ENCODE results near the gene GYPC. TPM values are rescaled to one million over a fixed set of nuclear protein-coding genes. Genes with fewer than 3 reads are reported as not detected.

The GYPC gene
- total and polyA plus RNA-seq, 2 experiments from 2014 or later: 42.6 to 45.8 TPM

DNA sequence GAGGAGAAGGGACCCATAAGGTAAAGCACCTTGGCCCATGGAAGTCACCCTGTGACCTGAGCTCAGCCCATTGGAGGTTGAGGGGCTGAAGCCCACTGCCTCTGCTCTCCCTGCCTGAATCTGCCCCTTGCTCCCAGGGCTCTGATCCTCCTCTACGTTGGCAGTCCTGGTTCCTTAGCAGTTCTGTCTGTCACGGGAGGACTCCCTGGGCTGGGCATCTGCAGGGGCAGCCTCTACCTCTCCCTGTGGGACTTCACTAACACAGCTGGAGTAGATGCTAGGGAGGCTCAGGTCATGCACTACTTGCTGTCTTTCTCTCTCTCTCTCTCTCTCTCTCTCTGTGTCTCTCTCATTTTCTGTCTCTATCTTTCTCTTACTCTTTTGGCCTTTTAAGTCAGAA lies 8.7 kb downstream of the GYPC start:
- Histone ChIP-seq H4K20me1 (ENCODE audit: insufficient read depth) (no peaks in the 10 kb centered on the region), H3K27ac (no peak overlapping the region), H3K4me2 (ENCODE audit: unreplicated experiment) (no peak overlapping the region), H2AFZ (no peak overlapping the region), H3F3A (ENCODE audit: insufficient read depth) (no peaks in the 10 kb centered on the region), H3K4me3 (no peak overlapping the region), H3K4me1 (ENCODE audit: insufficient read depth) (no peaks in the 10 kb centered on the region), H3K27me3 (replicated peaks; ENCODE audit: insufficient read depth) (no peaks in the 10 kb centered on the region), H3K36me3 (ENCODE audit: low read depth) (no peaks in the 10 kb centered on the region), H3K9ac (no peak overlapping the region), H3K79me2 (ENCODE audit: insufficient read depth) (peaks cover 10% of the 10 kb centered on the region; the same call in 1 of the 2 replicates), H3K9me3 (ENCODE audit: low read depth) (no peaks in the 10 kb centered on the region), H3K9me2 (ENCODE audit: insufficient read depth) (no peaks in the 10 kb centered on the region)
- TF ChIP-seq EZH2phosphoT487 (IDR thresholded peaks at IDR 0.05; ENCODE audit: insufficient read depth, low read depth) (no peak), EZH2 (IDR thresholded peaks at IDR 0.05; ENCODE audit: insufficient read depth, poor library complexity, severe bottlenecking) (no peak)
- in situ Hi-C loops (cut with MboI): no loop called here
- WGBS, 2 experiments (ENCODE audit: low coverage in 1 of 2, low lambda C conversion rate in 2 of 2, missing lambda C conversion rate in 2 of 2): 92% methylated on average over 2 of the region's 2 CpGs
- DNase-seq: no peak

DNA sequence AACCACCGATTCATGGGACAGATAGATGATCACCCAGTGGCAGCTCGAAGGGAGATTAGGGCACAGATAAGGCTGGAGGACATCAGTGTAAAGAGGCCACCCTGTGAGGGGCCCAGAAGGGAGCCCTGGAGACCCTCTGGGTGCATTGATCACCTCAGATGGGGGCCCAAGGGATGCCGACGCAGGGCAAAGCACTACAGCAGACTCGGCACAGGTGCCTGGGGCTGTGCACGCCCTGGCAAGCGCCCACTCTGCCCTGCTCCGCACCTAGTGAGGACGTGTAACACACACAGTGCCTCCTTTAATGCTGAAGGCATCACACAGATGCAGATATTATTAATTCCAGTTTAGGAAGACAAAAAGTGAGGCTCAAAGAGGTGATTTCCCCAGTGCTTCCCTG lies 9.5 kb downstream of the GYPC start:
- no peak for DNase-seq
- no peaks in the 10 kb centered on the region for H4K20me1 ChIP-seq (ENCODE audit: insufficient read depth)
- H3K9me2 ChIP-seq (ENCODE audit: insufficient read depth): no peaks in the 10 kb centered on the region
- H3K9me3 ChIP-seq (ENCODE audit: low read depth): no peaks in the 10 kb centered on the region
- in situ Hi-C loops (cut with MboI): no loop called here
- no peaks in the 10 kb centered on the region for H3K36me3 ChIP-seq (ENCODE audit: low read depth)
- H3F3A ChIP-seq (ENCODE audit: insufficient read depth): no peaks in the 10 kb centered on the region
- TF ChIP-seq EZH2 (IDR thresholded peaks at IDR 0.05; ENCODE audit: insufficient read depth, poor library complexity, severe bottlenecking) (no peak), EZH2phosphoT487 (IDR thresholded peaks at IDR 0.05; ENCODE audit: insufficient read depth, low read depth) (no peak)
- H3K27ac ChIP-seq: no peak overlapping the region
- H3K4me2 ChIP-seq (ENCODE audit: unreplicated experiment): no peak overlapping the region
- H3K9ac ChIP-seq: no peak overlapping the region
- WGBS, 2 experiments (ENCODE audit: low coverage in 1 of 2, low lambda C conversion rate in 2 of 2, missing lambda C conversion rate in 2 of 2): 88 to 90% methylated on average over 9 of the region's 9 CpGs
- H3K4me3 ChIP-seq: no peak overlapping the region
- no peaks in the 10 kb centered on the region for H3K4me1 ChIP-seq (ENCODE audit: insufficient read depth)
- H3K27me3 ChIP-seq (replicated peaks; ENCODE audit: insufficient read depth): no peaks in the 10 kb centered on the region
- H3K79me2 ChIP-seq (ENCODE audit: insufficient read depth): peaks cover 2% of the 10 kb centered on the region; the same call in 1 of the 2 replicates
- H2AFZ ChIP-seq: no peak overlapping the region

DNA sequence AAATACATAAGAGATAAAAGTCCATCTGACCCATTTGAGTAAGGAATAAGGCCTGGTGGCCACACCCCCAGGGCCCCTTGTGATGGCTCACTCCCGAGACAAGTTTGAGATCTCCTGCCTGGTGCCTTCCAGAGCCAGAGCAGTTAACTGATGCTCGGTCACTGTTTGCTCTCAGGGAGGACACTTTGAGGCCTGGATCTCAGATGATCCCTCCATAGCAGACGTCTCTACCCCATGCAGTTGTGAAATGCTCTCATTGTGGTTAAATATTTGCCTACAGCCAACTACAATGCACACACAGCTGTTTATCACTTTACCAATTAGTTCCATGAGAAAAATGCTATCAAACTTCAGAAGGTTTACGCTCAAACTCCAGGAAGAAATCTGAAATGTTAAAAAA lies 12.3 kb downstream of the GYPC start:
- in situ Hi-C loops (cut with MboI): no loop called here
- Histone ChIP-seq H3K9me3 (ENCODE audit: low read depth) (no peaks in the 10 kb centered on the region), H3K9me2 (ENCODE audit: insufficient read depth) (no peaks in the 10 kb centered on the region), H3K36me3 (ENCODE audit: low read depth) (no peaks in the 10 kb centered on the region), H3K4me2 (ENCODE audit: unreplicated experiment) (no peak overlapping the region), H3K27me3 (replicated peaks; ENCODE audit: insufficient read depth) (no peaks in the 10 kb centered on the region), H3K4me3 (no peak overlapping the region), H4K20me1 (ENCODE audit: insufficient read depth) (no peaks in the 10 kb centered on the region), H3F3A (ENCODE audit: insufficient read depth) (no peaks in the 10 kb centered on the region), H3K9ac (no peak overlapping the region), H3K27ac (no peak overlapping the region), H2AFZ (no peak overlapping the region), H3K79me2 (ENCODE audit: insufficient read depth) (no peaks in the 10 kb centered on the region), H3K4me1 (ENCODE audit: insufficient read depth) (no peaks in the 10 kb centered on the region)
- 87 to 91% methylated on average over 4 of the region's 4 CpGs for WGBS, 2 experiments (ENCODE audit: low coverage in 1 of 2, low lambda C conversion rate in 2 of 2, missing lambda C conversion rate in 2 of 2)
- DNase-seq: no peak
- TF ChIP-seq EZH2 (IDR thresholded peaks at IDR 0.05; ENCODE audit: insufficient read depth, poor library complexity, severe bottlenecking) (no peak), EZH2phosphoT487 (IDR thresholded peaks at IDR 0.05; ENCODE audit: insufficient read depth, low read depth) (no peak)

DNA sequence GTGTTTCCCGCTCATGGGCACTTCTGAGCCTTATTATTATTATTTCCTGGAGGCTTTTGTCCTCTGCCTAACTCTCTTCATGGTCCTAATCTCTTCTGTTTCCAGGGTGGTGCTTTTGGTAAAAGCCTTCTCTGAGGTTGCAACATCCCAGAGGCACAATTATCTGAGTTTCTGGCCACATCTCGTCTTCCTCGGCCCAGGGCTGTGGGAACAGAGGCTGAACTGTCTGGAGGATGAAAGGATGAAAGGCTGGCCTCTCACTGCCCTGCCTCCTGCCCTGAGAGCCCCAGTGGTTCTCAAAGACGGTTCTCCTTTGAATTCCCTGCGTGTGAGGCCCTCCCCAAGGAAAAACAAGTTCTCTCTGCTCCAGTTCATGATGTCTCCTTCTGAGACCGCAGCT lies 13.8 kb downstream of the GYPC start:
- H3K4me1 ChIP-seq (ENCODE audit: insufficient read depth): no peaks in the 10 kb centered on the region
- H3K9me3 ChIP-seq (ENCODE audit: low read depth): no peaks in the 10 kb centered on the region
- no peaks in the 10 kb centered on the region for H3F3A ChIP-seq (ENCODE audit: insufficient read depth)
- no peak for DNase-seq
- H3K36me3 ChIP-seq (ENCODE audit: low read depth): no peaks in the 10 kb centered on the region
- TF ChIP-seq EZH2 (IDR thresholded peaks at IDR 0.05; ENCODE audit: insufficient read depth, poor library complexity, severe bottlenecking): no peak
- TF ChIP-seq EZH2phosphoT487 (IDR thresholded peaks at IDR 0.05; ENCODE audit: insufficient read depth, low read depth): no peak
- H3K27me3 ChIP-seq (replicated peaks; ENCODE audit: insufficient read depth): no peaks in the 10 kb centered on the region
- no peak overlapping the region for H3K9ac ChIP-seq
- H4K20me1 ChIP-seq (ENCODE audit: insufficient read depth): no peaks in the 10 kb centered on the region
- 62 to 67% methylated on average over 6 of the region's 6 CpGs for WGBS, 2 experiments (ENCODE audit: low coverage in 1 of 2, low lambda C conversion rate in 2 of 2, missing lambda C conversion rate in 2 of 2)
- no peak overlapping the region for H3K4me2 ChIP-seq (ENCODE audit: unreplicated experiment)
- H2AFZ ChIP-seq: no peak overlapping the region
- no peaks in the 10 kb centered on the region for H3K79me2 ChIP-seq (ENCODE audit: insufficient read depth)
- in situ Hi-C loops (cut with MboI): no loop called here
- H3K27ac ChIP-seq: no peak overlapping the region
- no peak overlapping the region for H3K4me3 ChIP-seq
- H3K9me2 ChIP-seq (ENCODE audit: insufficient read depth): no peaks in the 10 kb centered on the region

DNA sequence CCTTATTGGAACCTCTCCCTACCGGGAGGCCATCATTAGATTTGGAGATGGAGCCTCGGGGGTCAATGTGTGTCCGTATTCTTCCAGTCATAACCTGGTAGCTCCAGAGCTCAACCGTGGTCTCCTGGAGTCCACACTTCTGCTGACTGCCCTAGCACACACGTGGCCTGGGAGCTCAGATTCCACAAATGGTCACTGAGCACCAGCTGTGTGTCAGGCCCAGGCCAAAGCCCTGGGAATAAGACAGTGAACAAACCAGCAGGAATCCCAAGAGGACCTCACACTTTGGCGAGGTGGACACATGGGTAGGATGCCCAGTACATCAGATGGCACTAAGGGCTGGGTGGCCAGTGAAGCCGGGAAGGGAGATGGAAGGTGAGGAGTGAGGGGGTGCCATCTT lies 15.5 kb downstream of the GYPC start:
- Histone ChIP-seq H3K4me1 (ENCODE audit: insufficient read depth) (no peaks in the 10 kb centered on the region), H3K9ac (no peak overlapping the region), H3K9me2 (ENCODE audit: insufficient read depth) (no peaks in the 10 kb centered on the region), H3K27ac (no peak overlapping the region), H3K36me3 (ENCODE audit: low read depth) (no peaks in the 10 kb centered on the region), H4K20me1 (ENCODE audit: insufficient read depth) (no peaks in the 10 kb centered on the region), H3K9me3 (ENCODE audit: low read depth) (no peaks in the 10 kb centered on the region), H3F3A (ENCODE audit: insufficient read depth) (no peaks in the 10 kb centered on the region), H3K4me2 (ENCODE audit: unreplicated experiment) (no peak overlapping the region), H2AFZ (no peak overlapping the region), H3K4me3 (no peak overlapping the region), H3K79me2 (ENCODE audit: insufficient read depth) (no peaks in the 10 kb centered on the region), H3K27me3 (replicated peaks; ENCODE audit: insufficient read depth) (no peaks in the 10 kb centered on the region)
- in situ Hi-C loops (cut with MboI): no loop called here
- no peak for TF ChIP-seq EZH2phosphoT487 (IDR thresholded peaks at IDR 0.05; ENCODE audit: insufficient read depth, low read depth)
- TF ChIP-seq EZH2 (IDR thresholded peaks at IDR 0.05; ENCODE audit: insufficient read depth, poor library complexity, severe bottlenecking): no peak
- 88 to 96% methylated on average over 7 of the region's 7 CpGs for WGBS, 2 experiments (ENCODE audit: low coverage in 1 of 2, low lambda C conversion rate in 2 of 2, missing lambda C conversion rate in 2 of 2)
- DNase-seq: no peak

All from GM23248 (cell line).